Stimulated activated naive CD8-positive, alpha-beta T cell treated with anti-CD3 and anti-CD28 coated beads, Interleukin-15, amount 100 ng/mL, for 72 hours (primary cell): ENCODE results near the gene MTG1.

ENCODE experiments used
- ATAC-seq: fragments of 150-1000 bp; cut with Tn5 transposase; 2 replicates; pipeline ENCODE4 v1.10.0; 2021; ENCODE audit warnings: mild to moderate bottlenecking, moderate library complexity
- DNase-seq, 2 donors: peaks; one replicate each; pipeline ENCODE4 v3.0.0; 2021 to 2022
- H3K27ac Mint-ChIP-seq, 2 donors: one replicate each; pipeline ENCODE4 v1.8.0; 2022; ENCODE audit warnings: mild to moderate bottlenecking in 2 of 2, mixed read lengths in 2 of 2, moderate library complexity in 2 of 2
- H3K27me3 Mint-ChIP-seq: one replicate; pipeline ENCODE4 v1.8.0; 2022; ENCODE audit warnings: mixed read lengths
- H3K4me1 Mint-ChIP-seq: one replicate; pipeline ENCODE4 v1.8.0; 2022; ENCODE audit warnings: mild to moderate bottlenecking, mixed read lengths
- H3K4me3 Mint-ChIP-seq, 2 donors: one replicate each; pipeline ENCODE4 v1.8.0; 2022; ENCODE audit warnings: mild to moderate bottlenecking in 2 of 2, mixed read lengths in 2 of 2, moderate library complexity in 1 of 2
- H3K9me3 Mint-ChIP-seq, 2 donors: one replicate each; pipeline ENCODE4 v1.8.0; 2022; ENCODE audit warnings: mixed read lengths in 2 of 2

The MTG1 gene

GRCh38 chr10:133455611-133456031 lies 61.7 kb downstream of the MTG1 start:
- H3K4me1 Mint-ChIP-seq = no peaks in the 10 kb centered on the region
- H3K27ac Mint-ChIP-seq = no peak overlapping the region
- DNase-seq (no peak), ATAC-seq (no peak)
- no peak overlapping the region for H3K4me3 Mint-ChIP-seq
- H3K9me3 Mint-ChIP-seq = no peaks in the 10 kb centered on the region
- H3K27me3 Mint-ChIP-seq = no peaks in the 10 kb centered on the region

- ATAC-seq = no peak
- Mint-ChIP-seq H3K4me3 (no peak overlapping the region), H3K27me3 (no peaks in the 10 kb centered on the region), H3K4me1 (no peaks in the 10 kb centered on the region), H3K27ac (no peak overlapping the region), H3K9me3 (no peaks in the 10 kb centered on the region)
- DNase-seq = no peak
Observed at GRCh38 chr10:133456041-133456951, 62.3 kb downstream of the MTG1 start.

DNA sequence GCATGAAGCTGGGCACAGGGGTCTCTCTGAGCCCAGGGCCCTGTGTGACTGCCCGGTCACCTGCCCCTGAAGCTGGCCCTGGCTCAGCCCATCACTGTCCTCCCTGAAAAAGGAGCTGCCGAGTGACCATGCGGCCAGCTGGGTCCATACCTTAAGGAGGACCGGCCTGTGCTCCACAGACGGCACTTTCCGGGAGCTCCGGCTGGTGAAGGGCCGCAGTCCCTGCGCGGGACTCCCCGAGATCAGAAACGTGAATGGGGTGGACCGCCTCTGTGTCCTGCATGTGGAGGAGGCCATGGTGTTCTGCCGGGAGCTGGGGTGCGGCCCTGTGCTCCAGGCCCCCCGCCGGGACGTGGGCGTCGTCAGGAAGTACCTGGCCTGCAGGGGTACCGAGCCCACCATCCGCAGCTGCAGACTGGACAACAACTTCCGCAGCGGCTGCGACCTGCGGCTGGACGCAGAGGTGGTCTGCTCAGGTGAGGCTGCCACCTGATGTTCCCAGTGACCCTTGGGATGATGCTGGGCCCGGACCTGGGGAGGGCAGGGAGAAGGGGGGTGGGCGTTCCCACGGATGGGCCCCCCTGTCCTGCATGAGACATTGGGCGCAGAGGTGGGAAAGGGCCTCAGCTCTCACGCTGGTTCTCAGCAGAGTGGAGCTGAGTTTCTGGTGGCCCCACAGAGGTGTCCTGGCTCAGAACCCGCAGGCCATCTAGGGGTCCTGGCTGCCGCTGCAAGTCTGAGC lies 63.3 kb downstream of the MTG1 start:
- no peak overlapping the region for H3K27ac Mint-ChIP-seq
- H3K27me3 Mint-ChIP-seq = no peaks in the 10 kb centered on the region
- H3K4me1 Mint-ChIP-seq = no peaks in the 10 kb centered on the region
- DNase-seq = no peak
- no peak for ATAC-seq
- no peaks in the 10 kb centered on the region for H3K9me3 Mint-ChIP-seq
- H3K4me3 Mint-ChIP-seq = no peak overlapping the region

DNA sequence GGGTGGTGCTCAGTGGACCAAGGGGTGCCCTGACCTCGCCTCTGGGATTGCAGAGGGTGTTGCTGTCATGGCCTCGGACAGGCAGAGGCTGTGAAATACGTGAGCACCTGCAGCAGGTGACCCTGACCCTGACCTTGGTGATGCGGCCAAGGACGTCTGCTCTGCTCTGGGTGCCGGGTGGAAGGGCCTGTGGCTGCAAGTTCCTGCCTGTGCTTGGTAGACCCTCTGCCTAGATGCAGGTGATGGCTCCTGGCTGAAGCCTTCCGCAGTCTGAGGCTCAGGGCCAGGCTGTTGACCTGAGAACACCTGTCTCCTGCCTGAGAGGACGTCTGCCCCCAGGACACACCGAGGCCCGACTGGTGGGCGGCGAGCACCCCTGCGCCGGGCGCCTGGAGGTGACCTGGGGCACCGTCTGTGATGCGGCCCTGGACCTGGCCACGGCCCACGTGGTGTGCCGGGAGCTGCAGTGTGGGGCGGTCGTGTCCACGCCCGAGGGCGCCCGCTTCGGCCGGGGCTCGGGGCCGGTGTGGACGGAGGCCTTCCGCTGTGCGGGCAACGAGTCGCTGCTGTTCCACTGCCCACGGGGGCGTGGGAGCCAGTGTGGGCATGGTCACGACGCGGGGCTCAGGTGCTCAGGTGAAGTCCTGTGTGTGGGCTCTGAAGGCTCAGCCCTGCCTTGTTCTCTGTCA lies 64.2 kb downstream of the MTG1 start:
- Mint-ChIP-seq H3K9me3 (no peaks in the 10 kb centered on the region), H3K4me1 (no peaks in the 10 kb centered on the region), H3K27me3 (no peaks in the 10 kb centered on the region), H3K4me3 (no peak overlapping the region), H3K27ac (no peak overlapping the region)
- no peak for DNase-seq
- no peak for ATAC-seq

DNA sequence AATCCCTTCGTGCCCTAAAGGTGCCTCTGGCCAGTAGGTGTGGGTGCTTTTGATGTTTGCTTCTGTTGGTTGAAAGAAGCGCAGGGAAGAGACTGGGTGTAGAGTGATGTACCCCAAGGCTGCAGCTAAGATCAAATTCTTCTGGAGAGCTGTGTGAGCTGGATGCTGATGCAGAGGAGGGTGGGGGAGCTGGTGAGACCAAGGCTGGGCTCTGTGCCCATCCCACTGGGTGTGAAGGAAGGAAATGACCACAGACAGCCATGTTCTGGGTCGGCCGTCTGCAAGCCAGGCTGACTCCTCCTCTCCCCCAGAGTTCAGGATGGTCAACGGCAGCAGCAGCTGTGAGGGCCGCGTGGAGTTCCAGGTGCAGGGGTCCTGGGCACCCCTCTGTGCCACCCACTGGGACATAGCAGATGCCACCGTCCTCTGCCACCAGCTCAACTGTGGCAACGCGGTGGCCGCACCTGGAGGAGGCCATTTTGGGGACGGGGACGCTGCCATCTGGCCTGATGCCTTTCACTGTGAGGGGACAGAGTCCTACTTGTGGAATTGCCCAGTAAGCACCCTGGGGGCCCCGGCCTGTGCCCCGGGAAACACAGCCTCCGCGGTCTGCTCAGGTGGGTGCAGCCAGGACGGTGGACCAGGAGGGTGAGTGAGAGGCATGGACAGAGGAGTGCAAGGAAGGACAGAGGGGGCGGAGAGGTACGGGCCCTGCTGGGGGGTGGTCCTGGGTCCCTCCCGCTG lies 64.9 kb downstream of the MTG1 start:
- DNase-seq (no peak), ATAC-seq (peak; percentile 14)
- Mint-ChIP-seq H3K9me3 (no peaks in the 10 kb centered on the region), H3K4me1 (no peaks in the 10 kb centered on the region), H3K4me3 (no peak overlapping the region), H3K27ac (no peak overlapping the region), H3K27me3 (no peaks in the 10 kb centered on the region)

DNA sequence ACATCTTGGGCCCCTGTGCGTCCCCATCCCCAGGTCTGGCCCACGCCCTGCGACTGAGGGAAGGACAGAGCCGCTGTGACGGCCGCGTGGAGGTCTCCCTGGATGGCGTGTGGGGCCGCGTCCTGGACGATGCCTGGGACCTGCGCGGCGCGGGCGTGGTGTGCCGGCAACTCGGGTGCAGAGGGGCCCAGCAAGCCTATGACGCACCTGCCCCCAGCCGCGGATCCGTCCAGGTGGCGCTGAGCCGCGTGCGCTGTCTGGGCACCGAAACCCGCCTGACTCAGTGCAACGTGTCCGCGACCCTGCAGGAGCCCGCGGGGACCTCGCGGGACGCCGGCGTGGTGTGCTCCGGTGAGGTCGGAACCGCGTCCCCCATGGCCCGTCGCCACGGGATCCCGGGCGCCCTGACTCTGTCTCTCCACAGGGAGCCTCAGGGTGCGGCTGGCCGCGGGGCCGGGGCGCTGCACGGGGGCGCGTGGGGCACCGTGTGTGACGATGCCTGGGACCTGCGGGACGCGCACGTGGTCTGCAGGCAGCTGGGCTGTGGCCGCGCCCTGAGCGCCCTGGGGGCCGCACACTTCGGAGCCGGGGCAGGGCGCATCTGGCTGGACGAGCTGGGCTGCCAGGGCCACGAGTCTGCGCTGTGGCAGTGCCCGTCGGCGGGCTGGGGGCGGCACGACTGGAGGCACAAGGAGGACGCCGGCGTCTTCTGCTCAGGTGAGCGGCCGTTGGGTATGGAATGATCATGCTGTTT lies 65.7 kb downstream of the MTG1 start:
- no peak overlapping the region for H3K4me3 Mint-ChIP-seq
- ATAC-seq (peak; percentile 36), DNase-seq (no peak)
- H3K27me3 Mint-ChIP-seq = no peaks in the 10 kb centered on the region
- no peaks in the 10 kb centered on the region for H3K9me3 Mint-ChIP-seq
- no peaks in the 10 kb centered on the region for H3K4me1 Mint-ChIP-seq
- no peak overlapping the region for H3K27ac Mint-ChIP-seq

DNA sequence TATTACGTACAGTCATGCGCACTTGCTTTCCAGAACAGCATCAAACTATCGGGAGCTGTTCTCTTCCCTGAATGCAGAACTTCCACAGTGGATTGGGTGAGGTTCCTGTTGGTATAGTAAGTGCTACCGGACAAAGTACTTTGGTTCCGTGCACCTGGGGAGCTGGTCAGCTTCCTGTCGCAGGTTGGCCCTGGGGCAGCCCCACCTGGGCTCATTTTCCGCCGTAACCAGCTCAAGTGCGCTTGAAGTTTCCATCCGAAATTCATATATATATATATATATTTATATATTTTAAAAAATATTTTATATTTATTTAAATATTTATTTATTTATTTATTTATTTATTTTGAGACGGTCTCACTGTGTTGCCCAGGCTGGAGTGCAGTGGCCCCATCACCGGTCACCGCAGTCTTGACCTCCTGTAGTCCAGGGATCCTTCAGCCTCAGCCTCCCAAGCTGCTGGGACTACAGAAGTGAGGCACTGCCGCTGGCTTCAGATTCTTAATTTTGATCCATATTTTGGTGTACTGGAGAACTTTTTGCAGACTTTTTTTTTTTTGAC lies 66.3 kb downstream of the MTG1 start:
- H3K27ac Mint-ChIP-seq = no peak overlapping the region
- no peak for DNase-seq
- no peaks in the 10 kb centered on the region for H3K9me3 Mint-ChIP-seq
- no peaks in the 10 kb centered on the region for H3K27me3 Mint-ChIP-seq
- H3K4me1 Mint-ChIP-seq = no peaks in the 10 kb centered on the region
- no peak overlapping the region for H3K4me3 Mint-ChIP-seq
- ATAC-seq = no peak

DNA sequence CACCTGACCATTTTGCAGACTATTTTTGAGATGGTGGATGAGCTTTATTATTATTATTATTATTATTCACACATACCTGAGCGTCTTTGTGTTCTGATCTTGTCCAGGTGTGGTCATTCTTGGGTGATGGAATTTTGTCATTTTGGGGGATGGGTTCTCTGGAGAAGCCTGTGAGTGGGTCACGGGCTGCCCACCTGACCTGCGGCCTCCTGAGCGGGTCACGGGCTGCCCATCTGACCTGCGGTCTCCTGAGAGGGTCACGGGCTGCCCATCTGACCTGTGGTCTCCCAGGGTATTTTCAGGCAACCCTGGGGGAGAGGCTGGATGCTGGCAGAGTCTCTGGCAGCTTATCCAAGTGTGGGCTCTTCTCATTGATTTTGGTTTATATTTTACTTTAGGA lies 67.1 kb downstream of the MTG1 start:
- no peak for ATAC-seq
- Mint-ChIP-seq H3K27me3 (no peaks in the 10 kb centered on the region), H3K4me3 (no peak overlapping the region), H3K4me1 (no peaks in the 10 kb centered on the region), H3K9me3 (no peaks in the 10 kb centered on the region), H3K27ac (peak overlapping the region in 1 of 2 donors; percentile 28)
- DNase-seq = no peak

DNA sequence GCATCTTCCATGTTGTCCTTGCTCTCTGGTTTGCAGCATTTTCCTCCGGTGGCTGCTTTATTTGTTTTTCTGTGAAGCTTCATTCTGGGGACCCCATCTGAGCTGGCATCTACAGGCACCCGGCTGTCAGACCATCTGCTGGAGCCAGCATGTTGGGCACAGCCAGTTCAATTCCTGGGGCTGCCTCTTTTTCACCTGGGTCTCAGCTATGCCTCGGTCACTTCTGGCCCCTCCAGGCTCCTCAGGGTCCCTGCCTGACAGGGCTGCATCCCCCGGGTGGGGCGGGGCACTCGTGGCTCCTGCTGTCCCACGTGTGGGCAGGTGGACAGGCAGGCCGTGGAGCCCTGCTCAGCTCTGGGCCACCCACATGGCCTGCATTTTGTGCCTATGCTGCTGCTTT lies 67.9 kb downstream of the MTG1 start:
- no peaks in the 10 kb centered on the region for H3K9me3 Mint-ChIP-seq
- DNase-seq (no peak), ATAC-seq (no peak)
- H3K27ac Mint-ChIP-seq = no peak overlapping the region
- no peak overlapping the region for H3K4me3 Mint-ChIP-seq
- H3K4me1 Mint-ChIP-seq = no peaks in the 10 kb centered on the region
- no peaks in the 10 kb centered on the region for H3K27me3 Mint-ChIP-seq

- Mint-ChIP-seq H3K9me3 (no peaks in the 10 kb centered on the region), H3K27me3 (no peaks in the 10 kb centered on the region), H3K4me1 (no peaks in the 10 kb centered on the region), H3K4me3 (no peak overlapping the region), H3K27ac (no peak overlapping the region)
- DNase-seq (no peak), ATAC-seq (no peak)
Observed at GRCh38 chr10:133462512-133463305, 68.8 kb downstream of the MTG1 start.

GRCh38 chr10:133464582-133465031 lies 70.7 kb downstream of the MTG1 start:
- ATAC-seq (no peak), DNase-seq (no peak)
- no peak overlapping the region for H3K4me3 Mint-ChIP-seq
- no peaks in the 10 kb centered on the region for H3K9me3 Mint-ChIP-seq
- H3K4me1 Mint-ChIP-seq = no peaks in the 10 kb centered on the region
- H3K27me3 Mint-ChIP-seq = no peaks in the 10 kb centered on the region
- no peak overlapping the region for H3K27ac Mint-ChIP-seq

DNA sequence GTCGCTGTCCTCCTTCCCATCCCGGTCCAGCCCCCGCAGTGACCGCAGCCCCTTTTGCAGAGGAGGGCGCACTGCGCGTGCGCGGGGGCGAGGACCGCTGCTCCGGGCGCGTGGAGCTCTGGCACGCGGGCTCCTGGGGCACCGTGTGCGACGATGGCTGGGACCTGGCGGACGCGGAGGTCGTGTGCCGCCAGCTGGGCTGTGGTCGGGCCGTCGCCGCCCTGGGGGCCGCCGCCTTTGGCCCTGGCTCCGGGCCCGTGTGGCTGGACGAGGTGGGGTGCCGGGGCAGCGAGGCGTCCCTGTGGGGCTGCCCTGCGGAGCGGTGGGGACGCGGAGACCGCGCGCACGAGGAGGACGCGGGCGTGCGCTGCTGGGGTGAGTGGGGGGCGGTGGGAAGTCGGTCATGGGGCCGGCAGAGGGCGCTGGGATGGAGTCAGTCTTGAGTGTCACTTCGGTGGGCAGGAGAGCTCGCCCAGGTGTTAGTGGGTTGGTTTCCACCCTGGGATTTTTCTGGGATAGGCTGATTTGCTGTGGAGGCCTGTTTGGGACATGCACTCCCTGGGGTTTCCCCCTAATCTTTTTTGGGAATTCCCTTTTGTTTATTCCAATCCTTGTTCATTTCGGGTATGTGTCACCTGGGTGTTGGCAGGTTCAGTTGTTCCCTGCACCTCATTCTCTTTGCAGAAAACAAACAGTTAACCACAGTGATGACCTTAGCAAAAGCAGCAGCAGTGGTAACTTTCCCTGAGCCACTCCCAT lies 71.4 kb downstream of the MTG1 start:
- no peak overlapping the region for H3K4me3 Mint-ChIP-seq
- H3K27ac Mint-ChIP-seq = no peak overlapping the region
- H3K9me3 Mint-ChIP-seq = no peaks in the 10 kb centered on the region
- H3K27me3 Mint-ChIP-seq = no peaks in the 10 kb centered on the region
- no peaks in the 10 kb centered on the region for H3K4me1 Mint-ChIP-seq
- DNase-seq (no peak), ATAC-seq (peak; percentile 33)

DNA sequence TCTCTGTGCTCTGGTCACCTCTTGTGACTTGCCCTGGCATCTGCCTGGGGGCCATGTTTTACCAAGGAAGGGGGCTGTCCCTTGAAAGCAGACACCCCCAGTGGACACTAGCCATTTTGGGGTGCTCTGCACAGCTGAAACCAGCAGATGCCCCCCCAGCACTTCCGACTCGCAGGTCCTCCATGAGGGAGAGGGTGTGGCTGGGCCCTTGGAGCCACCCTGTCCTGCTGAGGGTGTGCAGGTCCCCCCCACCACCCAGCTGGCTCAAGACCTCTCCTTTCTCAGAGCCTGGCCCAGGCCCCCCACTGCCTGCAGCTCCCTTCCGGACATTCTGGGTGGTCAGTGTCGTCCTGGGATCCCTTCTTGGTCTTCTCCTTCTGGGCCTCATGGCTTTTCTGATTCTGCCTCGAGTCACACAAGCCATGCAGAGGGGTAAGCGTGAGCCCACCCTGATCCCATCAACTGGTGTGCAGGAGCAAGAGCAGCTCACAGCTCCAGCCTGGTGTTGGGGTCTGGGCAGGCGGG lies 72.1 kb downstream of the MTG1 start:
- H3K27me3 Mint-ChIP-seq = no peaks in the 10 kb centered on the region
- H3K4me1 Mint-ChIP-seq = no peaks in the 10 kb centered on the region
- H3K4me3 Mint-ChIP-seq = no peak overlapping the region
- no peak overlapping the region for H3K27ac Mint-ChIP-seq
- H3K9me3 Mint-ChIP-seq = no peaks in the 10 kb centered on the region
- ATAC-seq (no peak), DNase-seq (no peak)
